ENCODE measurements around the gene IL12A.

Gene IL12A

GRCh38 chr3:160027541-160028195 is 39.0 kb downstream of the IL12A start:
- DNase-seq (ENCODE audit: low spot score) = no peak

GRCh38 chr3:160035757-160036156 is 47.1 kb downstream of the IL12A start:
- no peak for DNase-seq (ENCODE audit: low spot score)

- no peak for DNase-seq (ENCODE audit: low spot score)
Measured at GRCh38 chr3:160038862-160039562, 50.4 kb downstream of the IL12A start.

GRCh38 chr3:160040181-160040580 is 51.5 kb downstream of the IL12A start:
- no peak for DNase-seq (ENCODE audit: low spot score)

- DNase-seq (ENCODE audit: low spot score) = no peak
Measured at GRCh38 chr3:160041465-160041864, 52.8 kb downstream of the IL12A start.

- DNase-seq (ENCODE audit: low spot score) = no peak
Measured at GRCh38 chr3:160044121-160044520, 55.5 kb downstream of the IL12A start.

Measured in NAMALWA (cell line).